Upper lobe of left lung (tissue), 4 donors: Measurements from ENCODE around the gene P2RX1.

Source experiments
- CTCF ChIP-seq, 6 experiments: fragments of 450-650 bp in 4 of 6; fragments of 200-600 bp in 2 of 6; sonication (generic) in 2 of 6; IDR thresholded peaks; one replicate each; pipeline ENCODE4 v1.5.1; 2016 to 2019; ENCODE audit warnings: antibody characterized with exemption in 6 of 6
- POLR2A ChIP-seq, 4 donors: fragments of 450-650 bp; IDR thresholded peaks; one replicate each; pipeline ENCODE4 v1.5.1; 2016 to 2017; ENCODE audit warnings: antibody characterized with exemption in 4 of 4, mild to moderate bottlenecking in 2 of 4
- POLR2AphosphoS5 ChIP-seq, 2 donors: sonication (generic); formaldehyde crosslinking; IDR thresholded peaks; one replicate each; pipeline ENCODE4 v1.5.1; 2017; ENCODE audit warnings: antibody characterized with exemption in 2 of 2

GRCh38 chr17:3935140-3935542 lies 18.9 kb upstream of the P2RX1 start:
- TF ChIP-seq CTCF (IDR thresholded peaks at IDR 0.05) (peak; percentile 53 to 89 (median 76)), POLR2AphosphoS5 (IDR thresholded peaks at IDR 0.05) (no peak), POLR2A (IDR thresholded peaks at IDR 0.05) (no peak)
